ENCODE data around the gene KCNMA1.
"Not testable (repeated sequence)": the region's sequence is repeated elsewhere in the genome, so short reads cannot be mapped to it uniquely, and the experiment has no call there.

Gene KCNMA1

GRCh38 chr10:77577666-77578229, 59.9 kb downstream of the KCNMA1 start:
- Histone ChIP-seq H3K9ac (ENCODE audit: low read depth, low read length) (no peak overlapping the region), H3K4me2 (ENCODE audit: low read length) (no peak overlapping the region), H3K27me3 (ENCODE audit: control insufficient read depth, insufficient read depth, low read length) (no peaks in the 10 kb centered on the region), H3K4me1 (ENCODE audit: control insufficient read depth, insufficient read depth, low read length) (peaks cover 12% of the 10 kb centered on the region), H3K36me3 (ENCODE audit: insufficient read depth, low read length) (no peaks in the 10 kb centered on the region), H3K4me3 (ENCODE audit: low read length) (no peak overlapping the region), H3K9me3 (replicated peaks; ENCODE audit: low read length) (no peaks in the 10 kb centered on the region)

- no peak overlapping the region for H3K4me2 ChIP-seq (ENCODE audit: low read length)
- H3K27me3 ChIP-seq (ENCODE audit: control insufficient read depth, insufficient read depth, low read length) = no peaks in the 10 kb centered on the region
- H3K4me3 ChIP-seq (ENCODE audit: low read length) = no peak overlapping the region
- H3K9me3 ChIP-seq (replicated peaks; ENCODE audit: low read length) = no peaks in the 10 kb centered on the region
- no peak overlapping the region for H3K9ac ChIP-seq (ENCODE audit: low read depth, low read length)
- no peaks in the 10 kb centered on the region for H3K36me3 ChIP-seq (ENCODE audit: insufficient read depth, low read length)
- H3K4me1 ChIP-seq (ENCODE audit: control insufficient read depth, insufficient read depth, low read length) = peaks cover 9% of the 10 kb centered on the region
These were observed 61.1 kb downstream of the KCNMA1 start for GRCh38 chr10:77576444-77577032.

GRCh38 chr10:77576007-77576367, 61.6 kb downstream of the KCNMA1 start:
- Histone ChIP-seq H3K27me3 (ENCODE audit: control insufficient read depth, insufficient read depth, low read length) (no peaks in the 10 kb centered on the region), H3K4me3 (ENCODE audit: low read length) (no peak overlapping the region), H3K4me2 (ENCODE audit: low read length) (no peak overlapping the region), H3K4me1 (ENCODE audit: control insufficient read depth, insufficient read depth, low read length) (peaks cover 9% of the 10 kb centered on the region), H3K9me3 (replicated peaks; ENCODE audit: low read length) (no peaks in the 10 kb centered on the region), H3K9ac (ENCODE audit: low read depth, low read length) (no peak overlapping the region), H3K36me3 (ENCODE audit: insufficient read depth, low read length) (no peaks in the 10 kb centered on the region)

GRCh38 chr10:77575271-77576006, 62.2 kb downstream of the KCNMA1 start:
- no peak overlapping the region for H3K4me2 ChIP-seq (ENCODE audit: low read length)
- no peak overlapping the region for H3K9ac ChIP-seq (ENCODE audit: low read depth, low read length)
- H3K4me3 ChIP-seq (ENCODE audit: low read length) = no peak overlapping the region
- H3K9me3 ChIP-seq (replicated peaks; ENCODE audit: low read length) = no peaks in the 10 kb centered on the region
- no peaks in the 10 kb centered on the region for H3K27me3 ChIP-seq (ENCODE audit: control insufficient read depth, insufficient read depth, low read length)
- peaks cover 9% of the 10 kb centered on the region for H3K4me1 ChIP-seq (ENCODE audit: control insufficient read depth, insufficient read depth, low read length)
- no peaks in the 10 kb centered on the region for H3K36me3 ChIP-seq (ENCODE audit: insufficient read depth, low read length)

- Histone ChIP-seq H3K27me3 (ENCODE audit: control insufficient read depth, insufficient read depth, low read length) (no peaks in the 10 kb centered on the region), H3K9me3 (replicated peaks; ENCODE audit: low read length) (no peaks in the 10 kb centered on the region), H3K36me3 (ENCODE audit: insufficient read depth, low read length) (no peaks in the 10 kb centered on the region), H3K4me2 (ENCODE audit: low read length) (no peak overlapping the region), H3K4me3 (ENCODE audit: low read length) (no peak overlapping the region), H3K4me1 (ENCODE audit: control insufficient read depth, insufficient read depth, low read length) (peaks cover 9% of the 10 kb centered on the region), H3K9ac (ENCODE audit: low read depth, low read length) (no peak overlapping the region)
These were observed 63.2 kb downstream of the KCNMA1 start for GRCh38 chr10:77574438-77574837.

- not testable (repeated sequence) for H3K9me3 ChIP-seq (replicated peaks; ENCODE audit: low read length); H3K4me3 ChIP-seq (ENCODE audit: low read length); H3K4me1 ChIP-seq (ENCODE audit: control insufficient read depth, insufficient read depth, low read length); H3K4me2 ChIP-seq (ENCODE audit: low read length); H3K36me3 ChIP-seq (ENCODE audit: insufficient read depth, low read length); H3K27me3 ChIP-seq (ENCODE audit: control insufficient read depth, insufficient read depth, low read length); H3K9ac ChIP-seq (ENCODE audit: low read depth, low read length)
These were observed 65.1 kb downstream of the KCNMA1 start for GRCh38 chr10:77572520-77572919.

- no peak overlapping the region for H3K4me2 ChIP-seq (ENCODE audit: low read length)
- H3K27me3 ChIP-seq (ENCODE audit: control insufficient read depth, insufficient read depth, low read length) = no peaks in the 10 kb centered on the region
- no peaks in the 10 kb centered on the region for H3K9me3 ChIP-seq (replicated peaks; ENCODE audit: low read length)
- H3K9ac ChIP-seq (ENCODE audit: low read depth, low read length) = no peak overlapping the region
- H3K36me3 ChIP-seq (ENCODE audit: insufficient read depth, low read length) = no peaks in the 10 kb centered on the region
- H3K4me3 ChIP-seq (ENCODE audit: low read length) = no peak overlapping the region
- peaks cover under 1% of the 10 kb centered on the region for H3K4me1 ChIP-seq (ENCODE audit: control insufficient read depth, insufficient read depth, low read length)
These were observed 66.1 kb downstream of the KCNMA1 start for GRCh38 chr10:77571490-77571889.

GRCh38 chr10:77566914-77567566, 70.6 kb downstream of the KCNMA1 start:
- H3K27me3 ChIP-seq (ENCODE audit: control insufficient read depth, insufficient read depth, low read length) = no peaks in the 10 kb centered on the region
- H3K4me2 ChIP-seq (ENCODE audit: low read length) = no peak overlapping the region
- H3K9ac ChIP-seq (ENCODE audit: low read depth, low read length) = no peak overlapping the region
- H3K9me3 ChIP-seq (replicated peaks; ENCODE audit: low read length) = no peaks in the 10 kb centered on the region
- peaks cover 25% of the 10 kb centered on the region for H3K4me1 ChIP-seq (ENCODE audit: control insufficient read depth, insufficient read depth, low read length)
- no peaks in the 10 kb centered on the region for H3K36me3 ChIP-seq (ENCODE audit: insufficient read depth, low read length)
- no peak overlapping the region for H3K4me3 ChIP-seq (ENCODE audit: low read length)

- Histone ChIP-seq H3K27me3 (ENCODE audit: control insufficient read depth, insufficient read depth, low read length) (no peaks in the 10 kb centered on the region), H3K9ac (ENCODE audit: low read depth, low read length) (no peak overlapping the region), H3K4me2 (ENCODE audit: low read length) (peak overlapping the region; percentile 33), H3K36me3 (ENCODE audit: insufficient read depth, low read length) (no peaks in the 10 kb centered on the region), H3K4me1 (ENCODE audit: control insufficient read depth, insufficient read depth, low read length) (peaks cover 25% of the 10 kb centered on the region), H3K4me3 (ENCODE audit: low read length) (no peak overlapping the region), H3K9me3 (replicated peaks; ENCODE audit: low read length) (no peaks in the 10 kb centered on the region)
These were observed 71.4 kb downstream of the KCNMA1 start for GRCh38 chr10:77566236-77566635.

- Histone ChIP-seq H3K27me3 (ENCODE audit: control insufficient read depth, insufficient read depth, low read length) (no peaks in the 10 kb centered on the region), H3K9ac (ENCODE audit: low read depth, low read length) (no peak overlapping the region), H3K4me1 (ENCODE audit: control insufficient read depth, insufficient read depth, low read length) (peaks cover 25% of the 10 kb centered on the region), H3K4me3 (ENCODE audit: low read length) (no peak overlapping the region), H3K9me3 (replicated peaks; ENCODE audit: low read length) (no peaks in the 10 kb centered on the region), H3K4me2 (ENCODE audit: low read length) (peak overlapping the region; percentile 61), H3K36me3 (ENCODE audit: insufficient read depth, low read length) (no peaks in the 10 kb centered on the region)
These were observed 72.0 kb downstream of the KCNMA1 start for GRCh38 chr10:77565590-77566023.

GRCh38 chr10:77564731-77565589, 72.6 kb downstream of the KCNMA1 start:
- Histone ChIP-seq H3K9ac (ENCODE audit: low read depth, low read length) (peak overlapping the region; percentile 35), H3K27me3 (ENCODE audit: control insufficient read depth, insufficient read depth, low read length) (no peaks in the 10 kb centered on the region), H3K4me1 (ENCODE audit: control insufficient read depth, insufficient read depth, low read length) (peaks cover 25% of the 10 kb centered on the region), H3K4me2 (ENCODE audit: low read length) (peak overlapping the region; percentile 61), H3K4me3 (ENCODE audit: low read length) (no peak overlapping the region), H3K9me3 (replicated peaks; ENCODE audit: low read length) (no peaks in the 10 kb centered on the region), H3K36me3 (ENCODE audit: insufficient read depth, low read length) (no peaks in the 10 kb centered on the region)

Data from skeletal muscle satellite cell (primary cell).